ENCODE data around the gene HIP1.
"Not testable (repeated sequence)": the region's sequence is repeated elsewhere in the genome, so short reads cannot be mapped to it uniquely, and the experiment has no call there.

Gene HIP1

DNA sequence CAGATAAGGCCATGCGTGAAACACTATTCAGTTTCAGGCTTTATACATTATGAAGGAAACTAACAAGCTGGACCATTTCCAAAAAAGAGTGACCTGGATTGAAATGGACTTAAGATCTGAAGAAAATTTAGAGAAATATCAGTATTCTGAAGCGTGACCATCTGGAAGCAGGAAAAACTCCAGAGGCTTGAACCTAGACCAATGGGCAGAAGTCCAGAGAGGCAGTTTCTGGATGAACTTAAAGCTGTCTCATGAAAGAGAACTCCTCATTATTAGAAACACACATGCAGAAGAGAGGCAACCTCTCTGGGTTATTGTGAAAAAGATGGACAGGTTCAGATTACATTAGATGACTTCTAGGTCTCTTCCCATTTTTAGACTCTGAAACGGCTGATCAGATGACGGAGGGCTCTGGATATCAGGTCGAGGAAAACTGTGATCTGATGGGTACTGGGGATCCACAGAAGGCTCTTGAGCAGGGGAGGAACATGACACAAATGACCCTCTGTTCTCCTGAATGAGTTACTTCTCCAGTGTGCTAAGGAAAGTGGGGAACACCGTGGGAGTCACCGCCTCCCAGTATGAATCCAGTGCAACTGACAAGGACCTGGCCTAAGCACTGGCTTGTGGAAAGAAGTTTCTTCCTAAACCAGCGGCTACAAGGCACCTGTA, 130.2 kb downstream of the HIP1 start:
- no peak for DNase-seq

DNA sequence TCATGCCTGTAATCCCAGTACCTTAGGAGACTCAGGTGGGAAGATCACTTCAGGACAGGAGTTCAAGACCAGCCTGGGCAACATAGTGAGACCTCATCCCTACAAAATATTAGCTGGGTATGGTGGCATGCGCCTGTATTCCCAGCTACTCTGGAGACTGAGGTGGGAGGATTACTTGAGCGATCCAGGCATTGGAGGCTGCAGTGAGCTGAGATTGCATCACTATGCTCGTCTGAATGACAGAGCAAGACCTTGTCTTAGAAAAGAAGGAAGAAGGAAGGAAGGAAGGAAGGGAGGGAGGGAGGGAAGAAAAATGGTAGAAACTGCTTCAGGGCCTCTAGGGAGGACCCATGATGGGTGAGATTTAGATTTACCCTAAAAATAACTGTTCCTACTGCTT, 134.3 kb downstream of the HIP1 start:
- DNase-seq = no peak

DNA sequence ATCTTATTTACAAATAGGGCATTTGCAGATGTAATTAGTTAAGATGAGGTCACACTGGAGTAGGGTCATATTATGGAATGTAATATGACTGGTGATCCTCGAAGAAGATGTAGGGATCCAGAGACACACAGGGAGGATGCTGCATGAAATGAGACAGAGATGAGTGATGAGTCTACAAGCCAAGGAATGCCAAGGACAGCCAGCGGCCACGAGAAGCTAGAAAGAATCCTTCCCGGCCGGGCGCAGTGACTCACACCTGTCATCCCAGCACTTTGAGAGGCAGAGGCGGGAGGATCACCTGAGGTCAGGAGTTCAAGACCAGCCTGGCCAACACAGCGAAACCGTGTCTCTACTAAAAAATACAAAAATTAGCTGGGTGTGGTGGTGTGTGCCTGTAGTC, 135.9 kb downstream of the HIP1 start:
- not testable (repeated sequence) for DNase-seq

DNA sequence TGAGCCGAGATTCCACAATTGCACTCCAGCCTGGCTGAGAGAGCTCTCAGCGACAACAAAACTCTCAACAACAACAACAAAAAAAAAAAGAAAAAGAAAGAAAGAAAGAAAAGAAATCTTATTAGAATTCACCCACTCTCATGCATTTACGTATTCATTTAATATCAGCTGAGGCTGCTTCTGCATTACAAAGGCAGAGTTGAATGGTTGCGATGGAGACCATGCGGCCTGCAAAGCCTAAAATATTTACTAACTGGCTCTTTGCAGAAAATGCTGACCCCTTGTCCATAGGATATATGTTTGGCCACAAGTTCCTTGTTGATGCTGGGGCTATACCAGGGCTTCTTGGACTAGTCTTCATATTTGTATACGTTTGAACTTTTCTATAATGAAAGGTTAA, 137.2 kb downstream of the HIP1 start:
- DNase-seq = no peak

DNA sequence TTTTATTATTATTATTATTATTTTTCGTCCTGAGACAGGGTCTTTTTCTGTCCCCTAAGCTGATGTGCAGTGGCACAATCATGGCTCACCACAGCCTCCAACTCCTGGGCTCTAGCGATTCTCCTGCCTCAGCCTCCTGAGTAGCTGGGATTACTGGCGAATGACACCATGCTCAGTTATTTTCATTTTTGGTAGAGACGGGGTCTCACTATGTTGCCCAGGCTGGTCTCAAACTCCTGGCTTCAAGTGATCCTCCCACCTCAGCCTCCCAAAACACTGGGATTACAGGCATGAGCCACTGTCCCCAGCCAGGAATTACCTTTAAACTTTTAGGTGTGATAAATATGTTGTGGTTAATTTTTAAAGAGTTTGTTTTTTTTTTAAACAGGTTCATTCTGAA, 138.0 kb downstream of the HIP1 start:
- DNase-seq = not testable (repeated sequence)

DNA sequence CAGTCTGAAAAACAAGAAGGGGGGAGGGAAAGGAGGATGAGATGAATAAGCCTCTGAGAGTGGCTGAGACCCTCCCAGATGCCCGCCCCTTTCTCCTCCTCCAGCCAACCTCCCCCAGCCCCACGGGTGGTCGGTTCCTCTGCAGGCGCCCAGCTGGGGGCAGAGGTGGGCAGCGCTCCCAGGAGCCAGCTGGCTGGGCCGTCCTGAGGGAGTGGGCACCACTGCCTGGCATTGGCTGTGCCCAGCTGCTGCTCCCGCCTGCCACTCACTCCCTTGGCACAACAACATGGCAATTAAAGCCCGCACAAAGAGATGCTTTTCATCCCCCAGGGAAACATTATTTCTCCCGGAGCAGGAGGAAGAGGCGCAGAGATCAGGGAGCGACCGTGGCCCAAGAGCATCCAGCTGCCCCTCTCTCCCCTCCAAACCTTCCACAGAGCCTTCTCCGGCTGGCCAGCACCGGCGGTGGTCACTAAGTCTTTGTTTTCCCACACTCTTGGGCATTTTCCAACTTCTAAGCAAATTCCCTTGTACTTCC, 139.4 kb downstream of the HIP1 start:
- no peak for DNase-seq

DNA sequence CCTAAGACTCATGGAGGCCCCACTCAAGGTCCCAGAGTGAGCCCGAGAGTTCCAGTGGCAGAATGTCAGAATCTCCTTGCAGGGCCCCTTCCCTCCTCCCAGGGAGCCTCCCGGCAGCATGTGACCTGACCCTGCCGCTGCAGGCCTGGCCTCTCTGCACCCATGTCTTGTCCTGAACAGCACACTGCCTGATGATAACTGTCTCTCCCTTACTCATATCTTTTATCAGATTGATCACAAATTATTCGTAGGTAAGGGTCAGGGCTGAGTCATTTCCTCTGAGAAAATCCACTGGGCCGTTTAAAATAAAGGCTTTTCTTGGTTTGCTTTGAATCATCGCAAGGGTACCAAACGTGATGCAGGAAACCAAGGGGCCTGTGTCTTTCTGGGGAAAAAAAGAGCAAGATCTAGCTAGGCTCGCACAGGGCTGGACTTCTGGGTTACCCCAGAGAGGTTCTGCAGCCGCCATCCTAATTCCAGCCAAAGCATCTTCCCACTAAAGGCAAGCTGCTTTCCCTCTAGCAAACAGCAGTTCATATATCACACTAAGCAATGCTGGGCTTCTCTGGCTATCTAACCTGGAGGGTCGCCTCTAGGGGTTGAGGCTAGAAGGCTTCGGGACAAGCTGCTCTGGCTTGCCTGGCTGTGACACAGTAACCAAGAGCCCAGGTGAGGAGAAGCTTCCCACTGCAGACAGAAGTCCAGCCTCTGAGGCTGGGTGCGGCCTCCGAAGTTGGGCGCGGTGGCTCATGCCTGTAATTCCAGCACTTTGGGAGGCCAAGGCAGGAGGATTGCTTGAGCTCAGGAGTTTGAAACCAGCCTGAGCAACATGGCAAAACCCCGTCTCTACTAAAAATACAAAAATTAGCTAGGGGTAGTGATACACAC, 141.8 kb downstream of the HIP1 start:
- no peak for DNase-seq

DNA sequence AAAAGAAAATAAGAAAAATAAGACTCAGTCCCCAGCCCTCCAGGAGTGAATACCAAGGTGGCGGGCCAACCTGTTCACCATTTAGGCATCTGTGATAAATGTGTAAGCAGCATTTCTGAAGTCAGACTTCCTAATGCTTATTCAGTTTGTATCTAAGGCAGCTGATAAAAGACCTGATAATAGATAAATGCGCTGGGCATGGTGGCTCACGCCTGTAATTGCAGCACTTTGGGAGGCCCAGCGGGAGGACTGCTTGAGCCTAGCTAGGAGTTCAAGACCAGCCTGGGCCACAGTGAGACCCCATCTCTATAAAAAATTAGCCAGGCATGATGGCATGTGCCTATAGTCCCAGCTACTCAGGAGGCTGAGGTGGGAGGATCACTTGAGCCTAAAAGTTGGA, 143.0 kb downstream of the HIP1 start:
- no peak for DNase-seq

DNA sequence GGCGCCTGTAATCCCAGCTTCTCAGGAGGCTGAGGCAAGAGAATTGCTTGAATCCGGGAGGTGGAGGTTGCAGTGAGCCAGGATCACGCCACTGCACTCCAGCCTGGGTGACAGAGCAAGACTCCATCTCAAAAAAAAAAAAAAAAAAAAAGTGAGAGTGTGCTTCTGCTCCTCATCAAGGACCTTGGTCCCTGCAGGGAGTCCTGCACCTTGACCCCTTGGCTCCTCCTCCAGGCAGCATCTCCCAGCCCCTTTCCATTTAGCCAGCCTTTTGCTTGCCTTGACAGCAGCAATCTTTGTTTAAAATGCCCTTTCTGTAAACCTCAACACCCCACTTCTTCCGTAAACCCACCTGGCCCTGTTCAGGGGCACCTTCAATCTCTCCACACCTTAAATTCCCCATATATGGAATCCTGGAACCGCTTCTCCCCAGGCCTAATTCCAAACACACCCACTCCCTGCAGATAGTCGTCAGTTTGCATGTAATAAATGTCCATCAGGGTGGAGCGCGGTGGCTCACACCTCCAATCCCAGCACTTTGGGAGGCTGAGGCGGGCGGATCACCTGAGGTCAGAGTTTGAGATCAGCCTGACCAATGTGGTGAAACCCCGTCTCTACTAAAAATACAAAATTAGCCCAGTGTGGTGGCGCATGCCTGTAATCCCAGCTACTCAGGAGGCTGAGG, 145.1 kb downstream of the HIP1 start:
- DNase-seq = not testable (repeated sequence)

DNA sequence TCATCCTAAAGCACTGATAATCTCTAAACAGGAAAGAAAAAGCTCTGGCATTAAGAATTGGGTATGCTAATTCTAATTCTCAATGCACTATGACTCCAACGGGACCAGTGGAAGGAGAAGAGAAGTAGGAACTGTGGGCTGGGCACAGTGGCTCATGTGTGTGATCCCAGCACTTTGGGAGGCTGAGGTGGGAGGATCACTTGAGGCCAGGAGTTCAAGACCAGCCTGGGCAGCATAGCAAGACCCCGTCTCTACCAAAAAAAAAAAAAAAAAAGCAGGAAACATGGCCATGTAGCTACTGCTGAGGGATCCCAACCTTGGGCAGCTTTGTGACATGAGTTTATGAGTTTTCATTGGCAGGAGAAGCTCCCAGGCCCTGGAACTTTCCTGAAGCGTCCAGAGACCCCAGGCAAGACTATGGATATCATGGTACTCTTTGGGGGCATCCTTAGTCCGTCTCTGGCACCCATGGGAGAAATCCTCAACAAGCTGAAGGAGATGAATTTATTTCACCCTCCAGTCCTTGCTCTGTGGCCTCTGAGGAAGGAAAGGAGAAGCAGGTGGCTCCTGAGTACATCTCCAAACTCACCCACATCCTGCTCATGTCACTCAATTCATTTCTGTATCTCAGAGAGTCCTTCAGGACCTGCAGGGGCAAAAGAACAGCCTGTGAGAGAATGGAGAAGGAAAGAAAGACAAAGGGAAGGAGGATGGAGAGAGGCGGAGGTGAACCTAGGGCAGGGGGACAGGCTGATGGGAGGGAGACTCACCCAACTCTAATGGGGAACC, 147.1 kb downstream of the HIP1 start:
- no peak for DNase-seq

DNA sequence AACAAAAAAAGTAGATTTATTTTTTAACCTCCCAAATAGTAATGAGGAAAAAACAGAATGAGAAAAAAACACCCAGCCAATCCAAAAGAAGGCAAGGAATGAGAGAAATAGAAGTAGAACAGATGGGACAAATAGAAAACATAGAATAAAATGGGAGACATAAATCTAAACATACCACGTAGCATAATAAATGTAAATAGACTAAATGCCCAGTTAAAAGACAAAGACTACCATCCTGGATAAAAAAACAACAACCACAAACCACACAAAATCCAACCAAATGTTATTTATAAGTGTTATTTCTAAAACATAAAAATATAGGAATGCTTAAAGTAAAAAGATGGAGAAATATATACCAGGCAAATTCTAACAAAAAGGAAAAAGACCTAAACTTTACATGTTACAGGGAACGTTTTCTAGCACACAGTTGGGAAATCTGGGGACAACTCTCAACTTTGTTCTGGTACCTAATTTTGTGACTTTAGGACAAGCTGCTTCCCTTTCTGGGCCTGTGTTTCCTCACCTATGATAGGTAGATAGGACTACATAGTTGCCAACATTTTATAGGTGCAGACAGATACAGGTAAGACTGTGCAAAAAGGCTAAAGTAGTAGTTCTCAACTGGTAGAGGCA, 148.3 kb downstream of the HIP1 start:
- no peak for DNase-seq

DNA sequence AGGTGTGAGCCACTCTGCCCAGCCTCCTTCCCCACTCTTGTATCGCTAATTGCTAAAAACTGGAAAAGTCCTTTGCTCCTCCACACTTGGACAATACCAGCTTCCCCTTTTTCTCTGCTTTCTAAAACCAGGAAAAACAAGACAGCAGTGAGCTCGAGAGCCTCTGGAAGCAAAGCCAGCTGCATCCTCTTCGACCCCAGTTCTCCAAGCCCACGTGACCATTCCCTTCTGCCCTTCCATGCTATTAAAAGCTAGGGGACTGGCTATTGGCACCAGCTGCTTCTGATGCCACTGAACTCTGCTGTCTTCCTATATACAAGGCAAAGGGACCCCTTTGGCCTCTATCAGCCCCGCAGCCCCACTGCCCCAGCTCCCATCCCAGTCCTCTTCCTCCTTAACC, 154.4 kb downstream of the HIP1 start:
- no peak for DNase-seq

DNA sequence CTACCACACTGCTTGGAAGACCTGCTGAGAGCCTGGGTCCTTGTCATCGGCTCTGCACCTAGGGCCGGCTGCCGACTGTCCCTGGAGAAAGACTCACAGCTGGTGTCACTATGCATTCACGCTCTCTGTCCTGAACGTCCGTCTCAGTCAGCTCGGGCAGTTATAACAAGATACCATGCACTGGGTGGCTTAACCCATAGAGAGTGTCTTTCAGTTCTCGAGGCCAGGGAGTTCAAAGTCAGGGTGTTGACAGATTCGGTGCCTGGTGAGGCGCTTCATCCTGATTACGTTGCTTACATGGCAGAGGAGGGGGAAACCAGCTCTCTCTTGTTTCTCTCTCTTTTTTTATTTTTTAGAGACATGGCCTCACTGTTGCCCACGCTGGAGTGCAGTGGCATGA, 155.5 kb downstream of the HIP1 start:
- no peak for DNase-seq

DNA sequence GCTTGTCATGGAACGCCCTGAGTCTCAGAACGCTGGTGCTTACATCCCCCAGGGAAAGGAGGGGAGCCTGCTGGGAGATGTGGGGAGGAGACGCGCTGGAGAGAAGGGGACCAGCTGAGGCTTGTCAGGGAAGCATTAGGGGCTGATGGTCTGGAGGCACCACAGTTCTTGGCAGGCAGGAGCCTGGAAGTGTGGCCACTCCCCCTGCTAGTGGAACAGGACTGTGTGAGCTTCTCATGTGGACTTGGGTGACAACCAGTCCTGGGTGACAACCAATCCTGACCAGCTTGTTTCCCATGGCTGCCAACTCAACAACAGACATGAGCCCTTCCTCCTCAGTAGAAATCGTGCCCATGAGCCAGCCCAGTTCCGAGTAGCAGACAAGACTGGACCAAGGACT, 158.8 kb downstream of the HIP1 start:
- no peak for DNase-seq

DNA sequence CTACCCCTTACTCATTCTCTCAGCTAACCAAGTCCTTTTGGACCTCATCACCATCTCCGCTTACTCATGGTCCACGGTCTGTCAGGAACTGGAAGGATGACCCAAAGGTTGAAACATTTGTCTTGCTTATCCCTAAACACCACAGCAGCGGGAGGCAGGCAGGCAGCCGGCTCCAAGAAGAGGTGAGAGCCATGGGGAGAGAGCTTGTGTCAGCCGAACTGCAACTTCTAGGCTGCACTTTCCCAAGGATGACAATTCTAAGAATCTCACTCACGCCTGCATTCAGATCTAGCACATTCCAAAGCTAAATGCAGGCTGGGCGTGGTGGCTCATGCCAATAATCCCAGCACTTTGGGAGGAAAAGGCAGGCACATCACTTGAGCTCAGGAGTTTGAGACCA, 160.7 kb downstream of the HIP1 start:
- no peak for DNase-seq

DNA sequence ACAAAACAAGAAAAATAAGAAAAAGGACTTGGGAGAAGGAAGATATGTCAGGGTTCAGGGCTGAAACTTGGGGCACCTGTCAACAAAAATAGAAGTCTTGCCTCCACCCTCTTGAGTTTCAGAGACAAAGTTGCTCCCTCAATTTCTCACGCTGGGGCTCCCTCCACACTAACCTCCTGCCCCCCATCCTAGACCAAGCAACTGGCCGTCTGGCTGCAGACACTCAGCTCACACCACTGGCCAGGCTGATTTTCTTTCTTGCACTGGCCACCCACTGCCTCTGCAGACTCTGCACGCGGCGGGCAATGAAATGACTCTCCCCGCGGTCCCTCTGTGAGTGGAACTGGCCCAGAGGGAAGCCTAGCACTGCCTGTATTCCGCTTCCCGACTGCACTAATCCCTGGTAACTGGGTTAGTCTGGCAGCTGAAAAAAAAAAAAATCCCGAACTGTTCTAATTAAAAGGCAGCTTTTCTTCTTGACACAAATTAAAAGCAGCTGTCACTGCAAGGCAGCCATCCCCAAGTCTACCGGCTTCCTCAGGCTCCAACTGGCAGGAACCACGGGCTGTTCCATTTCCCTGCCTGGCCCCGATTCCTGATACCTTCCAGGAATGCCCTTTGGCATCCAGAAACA, 163.1 kb downstream of the HIP1 start:
- DNase-seq = no peak

DNA sequence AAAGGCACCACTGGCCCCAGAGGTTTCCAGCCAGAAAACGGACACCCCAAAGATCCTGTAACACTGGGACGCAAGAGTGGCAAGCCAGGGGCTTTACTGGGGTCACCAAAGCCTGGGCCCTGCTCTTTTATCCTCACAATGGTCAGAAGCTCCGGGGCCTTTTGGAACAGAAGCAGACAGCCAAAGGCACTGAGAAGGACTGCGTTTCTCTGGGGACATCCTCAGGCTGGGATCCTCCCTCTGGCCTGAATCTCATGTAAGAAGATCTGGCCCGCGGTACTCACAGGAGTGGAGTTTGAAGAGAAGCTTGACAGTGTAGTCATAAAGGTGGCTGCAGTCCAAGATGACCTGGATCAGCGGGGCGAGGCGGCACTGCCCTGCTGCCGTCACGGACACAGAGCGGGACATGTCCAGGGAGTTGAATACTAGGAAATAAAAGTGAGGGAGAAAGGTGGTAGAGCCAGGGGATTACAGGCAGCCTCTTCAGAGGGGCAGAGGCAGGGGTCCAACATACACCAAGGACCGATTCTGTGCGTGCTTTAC, 165.2 kb downstream of the HIP1 start:
- DNase-seq = no peak

DNA sequence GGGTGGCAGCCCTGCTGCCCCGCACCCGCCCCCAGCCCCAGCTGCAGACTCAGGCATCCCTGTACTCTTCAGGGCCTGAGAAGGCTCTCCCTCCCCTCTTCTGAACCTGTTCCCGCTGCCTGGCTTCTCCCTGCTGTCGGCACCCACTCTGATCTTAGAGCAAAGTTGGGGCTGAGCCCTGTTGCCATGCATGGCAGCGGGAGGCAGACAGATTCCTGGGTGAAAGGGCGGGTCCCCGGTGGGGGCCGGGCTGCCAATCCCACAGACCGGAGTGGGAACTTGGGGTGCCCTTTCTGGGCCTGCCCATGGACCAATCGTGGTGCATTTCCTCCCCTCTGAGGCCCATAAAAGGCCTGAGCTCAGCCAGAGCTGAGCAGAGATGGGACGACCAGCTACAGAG, 165.9 kb downstream of the HIP1 start:
- no peak for DNase-seq

DNA sequence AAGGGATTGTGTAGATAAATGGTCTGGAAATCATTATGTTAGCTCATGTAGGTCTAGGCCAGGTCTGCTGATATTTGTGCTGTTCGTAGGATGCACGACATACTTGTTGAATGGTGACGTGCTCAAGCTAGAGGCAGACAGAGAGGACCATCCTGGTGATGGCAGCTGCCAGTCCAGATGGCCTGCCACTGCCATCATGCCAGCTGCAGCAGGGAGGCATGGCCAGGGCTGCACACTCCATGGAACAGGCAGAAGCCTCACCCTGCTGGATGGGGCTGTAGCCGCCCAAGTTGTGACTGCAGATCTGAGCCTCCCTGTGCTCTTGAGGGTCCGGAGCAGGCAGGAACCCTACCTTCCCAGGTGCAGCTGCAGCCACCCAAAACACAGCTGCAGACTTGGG, 166.3 kb downstream of the HIP1 start:
- DNase-seq = no peak

DNA sequence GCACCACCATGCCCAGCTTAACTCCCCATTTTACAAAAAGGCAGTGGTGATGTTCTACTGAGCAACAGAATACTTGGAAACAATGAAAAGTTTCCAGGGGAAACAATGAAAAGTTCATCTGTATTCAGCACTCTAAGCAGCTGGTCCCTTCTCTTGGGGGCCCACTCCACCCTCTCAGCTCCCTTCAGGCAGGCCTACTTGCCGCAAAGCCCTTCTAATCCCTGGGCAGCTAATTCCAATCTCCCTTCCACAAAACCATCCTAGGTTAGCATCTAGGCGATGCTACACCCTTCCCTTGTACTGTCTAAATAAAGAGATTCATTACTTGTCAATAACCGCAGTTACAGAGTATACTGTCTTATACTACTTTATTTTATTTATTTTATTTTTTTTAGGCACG, 167.5 kb downstream of the HIP1 start:
- DNase-seq = no peak

DNA sequence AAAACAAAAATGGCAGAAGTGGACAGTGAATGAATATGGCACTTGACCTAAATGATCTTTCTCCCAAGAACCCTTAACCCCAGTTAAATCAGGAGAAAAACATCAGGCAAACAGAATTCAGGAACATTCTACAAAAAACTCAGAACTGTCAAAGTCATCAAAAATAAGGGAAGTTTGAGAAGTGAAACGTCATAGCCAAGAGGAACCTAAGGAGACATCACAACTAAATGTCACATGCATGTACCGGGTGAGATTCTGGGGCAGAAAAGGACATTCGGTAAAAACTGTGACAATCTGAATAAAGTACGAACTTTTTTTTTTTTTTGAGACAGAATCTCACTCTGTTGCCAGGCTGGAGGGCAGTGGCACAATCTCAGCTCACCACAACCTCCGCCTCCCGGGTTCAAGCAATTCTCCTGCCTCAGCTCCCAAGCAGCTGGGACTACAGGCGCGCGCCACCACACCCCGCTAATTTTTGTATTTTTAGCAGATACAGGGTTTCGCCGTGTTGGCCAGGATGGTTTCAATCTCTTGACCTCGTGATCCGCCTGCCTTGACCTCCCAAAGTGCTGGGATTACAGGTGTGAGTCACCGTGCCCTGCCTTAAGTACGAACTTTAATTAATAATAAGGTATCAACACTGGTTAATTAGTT, 169.0 kb downstream of the HIP1 start:
- DNase-seq = peak; percentile 9
